Astrocyte (in vitro differentiated cells and primary cell): ENCODE measurements around the gene HTR3A. TPM values are rescaled to one million over a fixed set of nuclear protein-coding genes. Genes with fewer than 3 reads are reported as not detected.

Experiments used
- DNase-seq: peaks from one replicate; pipeline ENCODE4 v3.0.0-alpha.2; 2010; ENCODE audit warnings: low read depth
- FAIRE-seq: peaks from 2 replicates; lab custom pipeline; 2011; peaks lifted over from hg19 to GRCh38; lab: Jason Lieb, UNC
- H2AFZ ChIP-seq: 2 replicates; pipeline ENCODE4 v1.6.0; 2012; ENCODE audit warnings: low read depth, low read length, inconsistent platforms
- H3K27ac ChIP-seq: 2 replicates; pipeline ENCODE4 v1.5.1; 2011; ENCODE audit warnings: low read depth, low read length, inconsistent platforms
- H3K27me3 ChIP-seq: 2 replicates; pipeline ENCODE4 v1.6.0; 2011; ENCODE audit warnings: low read length, inconsistent platforms; ENCODE audit not compliant: insufficient read depth
- H3K36me3 ChIP-seq: 2 replicates; pipeline ENCODE4 v1.5.1; 2011; ENCODE audit warnings: low read length, inconsistent platforms; ENCODE audit not compliant: insufficient read depth
- H3K4me1 ChIP-seq: 2 replicates; pipeline ENCODE4 v1.5.1; 2011; ENCODE audit warnings: low read length, inconsistent platforms; ENCODE audit not compliant: insufficient read depth
- H3K4me2 ChIP-seq: 2 replicates; pipeline ENCODE4 v1.6.0; 2012; ENCODE audit warnings: low read length, inconsistent platforms
- H3K4me3 ChIP-seq: 2 replicates; pipeline ENCODE4 v1.5.1; 2011; ENCODE audit warnings: low read depth, mild to moderate bottlenecking, low read length, inconsistent platforms; ENCODE audit not compliant: insufficient read depth
- H3K79me2 ChIP-seq: 2 replicates; pipeline ENCODE4 v1.6.0; 2012; ENCODE audit warnings: mild to moderate bottlenecking, low read length, inconsistent platforms; ENCODE audit not compliant: insufficient read depth
- H3K9ac ChIP-seq: 2 replicates; pipeline ENCODE4 v1.6.0; 2012; ENCODE audit warnings: mild to moderate bottlenecking, low read length, inconsistent platforms
- H3K9me3 ChIP-seq: 2 replicates; pipeline ENCODE4 v1.5.1; 2012; ENCODE audit warnings: low read depth, mild to moderate bottlenecking, low read length, inconsistent platforms; ENCODE audit not compliant: insufficient read depth
- H4K20me1 ChIP-seq: 2 replicates; pipeline ENCODE4 v1.6.0; 2012; ENCODE audit warnings: low read length, inconsistent platforms; ENCODE audit not compliant: insufficient read depth
- H3K27ac Mint-ChIP-seq: one replicate; pipeline ENCODE4 v1.8.0; 2021; ENCODE audit warnings: mild to moderate bottlenecking, mixed read lengths; ENCODE audit not compliant: unreplicated experiment
- H3K27me3 Mint-ChIP-seq: one replicate; pipeline ENCODE4 v1.8.0; 2021; ENCODE audit warnings: low read depth, mixed read lengths; ENCODE audit not compliant: unreplicated experiment
- H3K36me3 Mint-ChIP-seq: one replicate; pipeline ENCODE4 v1.8.0; 2021; ENCODE audit warnings: low read depth, mixed read lengths; ENCODE audit not compliant: unreplicated experiment
- H3K4me1 Mint-ChIP-seq: one replicate; pipeline ENCODE4 v1.8.0; 2021; ENCODE audit warnings: low read depth, mixed read lengths; ENCODE audit not compliant: unreplicated experiment
- H3K4me3 Mint-ChIP-seq: one replicate; pipeline ENCODE4 v1.8.0; 2021; ENCODE audit warnings: mild to moderate bottlenecking, moderate library complexity, mixed read lengths; ENCODE audit not compliant: unreplicated experiment
- H3K9me3 Mint-ChIP-seq: one replicate; pipeline ENCODE4 v1.8.0; 2021; ENCODE audit warnings: mild to moderate bottlenecking, mixed read lengths; ENCODE audit not compliant: unreplicated experiment
- EZH2 ChIP-seq: IDR thresholded peaks from 2 replicates; pipeline ENCODE4 v1.6.1; 2012; ENCODE audit warnings: mild to moderate bottlenecking, low read length, inconsistent platforms; ENCODE audit not compliant: insufficient read depth
- total RNA-seq: library from RNA; stranded (reverse); gene quantifications from 2 replicates; pipeline ENCODE4 v1.2.1, GENCODE V29; 2021
- TF ChIP-seq, protein P1 (sequence below): IDR thresholded peaks from 2 replicates; pipeline ENCODE4 v1.5.1; 2011; ENCODE audit warnings: low read depth, mild to moderate bottlenecking, inconsistent platforms, low read length, moderate library complexity; ENCODE audit not compliant: insufficient read depth

HTR3A gene
- total RNA-seq, 1 donor from 2014 or later = not detected

DNA sequence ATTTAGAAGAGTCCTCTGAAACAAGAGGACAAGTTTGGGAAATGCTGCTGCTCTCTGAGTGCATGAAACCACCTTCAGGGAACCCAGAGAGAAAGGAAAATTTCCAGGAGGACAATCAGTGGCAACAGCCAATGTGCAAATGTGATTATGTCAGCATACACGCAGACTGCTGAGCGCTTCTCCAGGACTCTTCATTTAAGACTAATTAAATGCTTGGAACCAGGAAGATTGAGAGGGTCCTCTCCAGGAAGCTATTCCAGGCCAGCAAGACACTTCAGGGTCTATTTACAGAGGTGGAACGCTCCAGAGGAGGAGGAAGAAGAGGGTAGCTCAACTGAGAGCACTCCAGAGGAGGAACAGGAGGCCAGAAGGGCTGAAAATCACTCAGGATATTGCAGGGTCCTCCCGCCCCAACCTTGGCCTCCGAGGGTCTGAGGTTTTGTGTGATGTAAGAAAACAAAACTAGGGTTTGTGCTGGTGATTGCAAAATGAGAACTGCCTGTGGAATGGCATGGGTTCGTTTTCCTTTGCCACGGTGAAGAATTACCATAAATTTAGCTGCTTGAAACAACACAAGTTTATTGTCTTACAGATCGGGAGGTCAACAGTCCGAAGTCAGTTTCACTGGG lies 14.1 kb upstream of the HTR3A start:
- H3K36me3 Mint-ChIP-seq = no peaks in the 10 kb centered on the region
- Histone ChIP-seq H3K4me3 (no peak overlapping the region), H3K36me3 (no peaks in the 10 kb centered on the region), H4K20me1 (no peaks in the 10 kb centered on the region), H3K4me1 (no peaks in the 10 kb centered on the region), H2AFZ (no peak overlapping the region), H3K27ac (no peak overlapping the region), H3K4me2 (no peak overlapping the region), H3K79me2 (no peaks in the 10 kb centered on the region), H3K27me3 (no peaks in the 10 kb centered on the region), H3K9me3 (no peaks in the 10 kb centered on the region), H3K9ac (no peak overlapping the region)
- TF ChIP-seq EZH2 = no peak
- TF ChIP-seq, protein P1, sequence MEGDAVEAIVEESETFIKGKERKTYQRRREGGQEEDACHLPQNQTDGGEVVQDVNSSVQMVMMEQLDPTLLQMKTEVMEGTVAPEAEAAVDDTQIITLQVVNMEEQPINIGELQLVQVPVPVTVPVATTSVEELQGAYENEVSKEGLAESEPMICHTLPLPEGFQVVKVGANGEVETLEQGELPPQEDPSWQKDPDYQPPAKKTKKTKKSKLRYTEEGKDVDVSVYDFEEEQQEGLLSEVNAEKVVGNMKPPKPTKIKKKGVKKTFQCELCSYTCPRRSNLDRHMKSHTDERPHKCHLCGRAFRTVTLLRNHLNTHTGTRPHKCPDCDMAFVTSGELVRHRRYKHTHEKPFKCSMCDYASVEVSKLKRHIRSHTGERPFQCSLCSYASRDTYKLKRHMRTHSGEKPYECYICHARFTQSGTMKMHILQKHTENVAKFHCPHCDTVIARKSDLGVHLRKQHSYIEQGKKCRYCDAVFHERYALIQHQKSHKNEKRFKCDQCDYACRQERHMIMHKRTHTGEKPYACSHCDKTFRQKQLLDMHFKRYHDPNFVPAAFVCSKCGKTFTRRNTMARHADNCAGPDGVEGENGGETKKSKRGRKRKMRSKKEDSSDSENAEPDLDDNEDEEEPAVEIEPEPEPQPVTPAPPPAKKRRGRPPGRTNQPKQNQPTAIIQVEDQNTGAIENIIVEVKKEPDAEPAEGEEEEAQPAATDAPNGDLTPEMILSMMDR = no peak
- H3K27ac Mint-ChIP-seq = no peak overlapping the region
- no peaks in the 10 kb centered on the region for H3K9me3 Mint-ChIP-seq
- no peaks in the 10 kb centered on the region for H3K4me1 Mint-ChIP-seq
- FAIRE-seq (no peak), DNase-seq (no peak)
- no peak overlapping the region for H3K4me3 Mint-ChIP-seq
- H3K27me3 Mint-ChIP-seq = peaks cover 48% of the 10 kb centered on the region

DNA sequence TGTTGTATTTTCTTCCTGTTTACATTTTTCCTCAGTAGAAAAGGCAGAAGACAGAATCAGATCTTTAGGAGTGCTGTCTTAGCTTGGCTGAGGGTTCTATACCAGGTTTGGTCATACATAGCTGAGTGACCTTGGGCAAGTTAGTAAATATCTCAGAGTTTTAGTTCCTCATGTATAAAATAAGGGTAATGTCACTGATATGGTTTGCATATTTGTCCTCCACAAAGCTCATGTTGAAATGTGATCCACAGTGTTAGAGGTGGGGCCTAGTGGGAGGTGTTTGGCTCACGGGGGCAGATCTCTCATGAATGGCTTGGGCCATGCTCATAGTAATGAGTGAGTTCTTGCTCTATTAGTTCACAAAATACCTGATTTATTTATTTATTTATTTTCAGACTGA lies 7.5 kb upstream of the HTR3A start:
- Histone ChIP-seq H4K20me1 (no peaks in the 10 kb centered on the region), H3K4me3 (no peak overlapping the region), H3K4me1 (no peaks in the 10 kb centered on the region), H3K27ac (no peak overlapping the region), H3K9ac (no peak overlapping the region), H3K79me2 (no peaks in the 10 kb centered on the region), H3K27me3 (no peaks in the 10 kb centered on the region), H3K4me2 (no peak overlapping the region), H2AFZ (no peak overlapping the region), H3K36me3 (no peaks in the 10 kb centered on the region), H3K9me3 (no peaks in the 10 kb centered on the region)
- DNase-seq = no peak
- Mint-ChIP-seq H3K4me1 (no peaks in the 10 kb centered on the region), H3K27ac (no peak overlapping the region), H3K27me3 (peaks cover 48% of the 10 kb centered on the region), H3K36me3 (no peaks in the 10 kb centered on the region), H3K9me3 (peaks cover 2% of the 10 kb centered on the region), H3K4me3 (no peak overlapping the region)
- FAIRE-seq = no peak
- TF ChIP-seq, protein P1 = no peak
- no peak for TF ChIP-seq EZH2

DNA sequence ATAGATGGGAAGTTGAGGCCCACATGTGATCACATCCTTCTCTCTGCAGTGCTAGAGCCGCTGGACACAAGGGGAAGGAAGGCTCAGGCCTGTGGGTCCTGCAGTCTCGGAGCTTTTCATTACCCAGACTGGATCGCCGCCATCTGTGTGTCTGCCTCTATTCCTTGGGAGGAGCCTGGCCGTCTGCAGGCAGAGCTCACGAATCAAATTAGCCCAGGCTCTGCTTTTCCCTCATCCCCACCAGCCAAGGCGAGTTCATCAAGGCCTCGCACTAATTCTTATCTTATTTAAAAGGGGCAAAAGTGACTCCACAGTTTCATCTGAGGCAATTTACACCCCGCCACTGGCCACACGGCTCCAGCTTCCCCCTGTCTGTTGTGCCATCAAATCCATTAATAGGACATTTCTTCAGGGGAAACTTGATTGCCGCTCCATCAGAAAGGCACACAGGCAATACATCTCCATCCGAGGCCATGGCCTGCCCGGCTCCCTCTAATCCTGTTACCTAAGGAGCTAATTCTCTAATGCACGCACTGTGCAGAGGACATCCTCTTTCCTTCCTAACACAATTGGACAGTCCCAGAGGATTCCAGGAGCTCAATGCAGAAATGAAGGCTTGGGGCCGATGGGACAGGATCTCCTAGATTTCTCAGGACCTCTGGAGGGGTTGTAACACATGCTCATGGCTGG lies 3.3 kb upstream of the HTR3A start:
- H3K4me3 ChIP-seq = no peak overlapping the region
- Mint-ChIP-seq H3K36me3 (no peaks in the 10 kb centered on the region), H3K4me3 (no peak overlapping the region), H3K9me3 (peaks cover 2% of the 10 kb centered on the region), H3K27me3 (peaks cover 46% of the 10 kb centered on the region), H3K4me1 (peaks cover 3% of the 10 kb centered on the region), H3K27ac (no peak overlapping the region)
- no peak overlapping the region for H3K9ac ChIP-seq
- H3K4me1 ChIP-seq = no peaks in the 10 kb centered on the region
- H3K36me3 ChIP-seq = no peaks in the 10 kb centered on the region
- no peak for DNase-seq
- no peak overlapping the region for H3K27ac ChIP-seq
- no peaks in the 10 kb centered on the region for H3K27me3 ChIP-seq
- H4K20me1 ChIP-seq = no peaks in the 10 kb centered on the region
- H3K4me2 ChIP-seq = no peak overlapping the region
- H3K9me3 ChIP-seq = no peaks in the 10 kb centered on the region
- no peaks in the 10 kb centered on the region for H3K79me2 ChIP-seq
- no peak for FAIRE-seq
- no peak overlapping the region for H2AFZ ChIP-seq
- TF ChIP-seq, protein P1 = no peak
- TF ChIP-seq EZH2 = no peak
